ENCODE results near the gene RNU6-8. TPM values are rescaled to one million over a fixed set of nuclear protein-coding genes. Genes with fewer than 3 reads are reported as not detected.

The RNU6-8 gene
- total RNA-seq, 1 donor, result not detected

- Histone ChIP-seq H3K4me3 (ENCODE audit: insufficient read depth, low read length) (no peak overlapping the region), H3K27ac (ENCODE audit: low read depth, low read length) (no peak overlapping the region), H3K9me3 (ENCODE audit: low read depth, low read length) (no peaks in the 10 kb centered on the region), H2AFZ (ENCODE audit: low read length) (no peak overlapping the region), H3K79me2 (ENCODE audit: insufficient read depth, low read length) (no peaks in the 10 kb centered on the region), H3K36me3 (ENCODE audit: insufficient read depth, low read length) (no peaks in the 10 kb centered on the region), H3K27me3 (ENCODE audit: insufficient read depth, low read length) (peaks cover 2% of the 10 kb centered on the region), H3K4me2 (ENCODE audit: insufficient read depth, low read length) (no peak overlapping the region), H3K4me1 (ENCODE audit: insufficient read depth, low read length) (no peaks in the 10 kb centered on the region), H4K20me1 (ENCODE audit: insufficient read depth, low read length) (no peaks in the 10 kb centered on the region)
- no peak for TF ChIP-seq CTCF (IDR thresholded peaks at IDR 0.05; ENCODE audit: extremely low read depth, low read depth, low read length)
- no peak for DNase-seq (ENCODE audit: insufficient read length, low spot score, missing footprints)
Measured at GRCh38 chr14:32249780-32250179, 46.7 kb upstream of the RNU6-8 start.

GRCh38 chr14:32249371-32249770 is 46.3 kb upstream of the RNU6-8 start:
- Histone ChIP-seq H3K4me1 (ENCODE audit: insufficient read depth, low read length) (no peaks in the 10 kb centered on the region), H3K9me3 (ENCODE audit: low read depth, low read length) (no peaks in the 10 kb centered on the region), H4K20me1 (ENCODE audit: insufficient read depth, low read length) (no peaks in the 10 kb centered on the region), H3K4me2 (ENCODE audit: insufficient read depth, low read length) (no peak overlapping the region), H3K4me3 (ENCODE audit: insufficient read depth, low read length) (no peak overlapping the region), H3K27ac (ENCODE audit: low read depth, low read length) (no peak overlapping the region), H2AFZ (ENCODE audit: low read length) (no peak overlapping the region), H3K79me2 (ENCODE audit: insufficient read depth, low read length) (no peaks in the 10 kb centered on the region), H3K36me3 (ENCODE audit: insufficient read depth, low read length) (no peaks in the 10 kb centered on the region), H3K27me3 (ENCODE audit: insufficient read depth, low read length) (peaks cover 2% of the 10 kb centered on the region)
- TF ChIP-seq CTCF (IDR thresholded peaks at IDR 0.05; ENCODE audit: extremely low read depth, low read depth, low read length), result no peak
- no peak for DNase-seq (ENCODE audit: insufficient read length, low spot score, missing footprints)

- no peak for TF ChIP-seq CTCF (IDR thresholded peaks at IDR 0.05; ENCODE audit: extremely low read depth, low read depth, low read length)
Measured at GRCh38 chr14:32246751-32247150, 43.7 kb upstream of the RNU6-8 start.

DNA sequence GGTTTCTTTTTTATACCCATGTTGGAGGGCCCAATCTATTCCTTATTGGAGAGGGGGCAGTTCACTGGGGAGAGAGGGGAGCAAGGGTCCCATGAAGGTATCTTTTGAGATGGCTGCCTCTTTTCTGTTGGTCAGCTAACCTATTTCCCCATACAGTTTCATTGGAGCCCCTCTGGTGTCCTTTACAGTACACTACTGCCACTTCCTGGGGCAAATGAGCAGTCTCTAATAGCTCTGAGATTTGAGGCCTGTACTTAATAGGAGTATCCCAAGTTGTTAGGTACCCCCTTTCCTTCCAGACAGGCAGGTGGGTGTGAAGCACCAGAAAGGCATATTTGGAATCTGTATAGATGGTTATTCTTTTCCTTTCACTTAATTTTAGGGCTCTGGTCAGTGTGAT is 41.3 kb upstream of the RNU6-8 start:
- Histone ChIP-seq H3K27ac (ENCODE audit: low read depth, low read length) (no peak overlapping the region), H2AFZ (ENCODE audit: low read length) (no peak overlapping the region), H3K36me3 (ENCODE audit: insufficient read depth, low read length) (no peaks in the 10 kb centered on the region), H3K4me2 (ENCODE audit: insufficient read depth, low read length) (no peak overlapping the region), H3K79me2 (ENCODE audit: insufficient read depth, low read length) (no peaks in the 10 kb centered on the region), H3K4me1 (ENCODE audit: insufficient read depth, low read length) (no peaks in the 10 kb centered on the region), H3K27me3 (ENCODE audit: insufficient read depth, low read length) (peaks cover 5% of the 10 kb centered on the region), H3K4me3 (ENCODE audit: insufficient read depth, low read length) (no peak overlapping the region), H4K20me1 (ENCODE audit: insufficient read depth, low read length) (no peaks in the 10 kb centered on the region), H3K9me3 (ENCODE audit: low read depth, low read length) (no peaks in the 10 kb centered on the region)
- TF ChIP-seq CTCF (IDR thresholded peaks at IDR 0.05; ENCODE audit: extremely low read depth, low read depth, low read length), result peak; percentile 46
- no peak for DNase-seq (ENCODE audit: insufficient read length, low spot score, missing footprints)

More at GRCh38 chr14:32246751-32247150, 43.7 kb upstream of the RNU6-8 start:
- no peak overlapping the region for H3K4me2 ChIP-seq (ENCODE audit: insufficient read depth, low read length)
- H3K79me2 ChIP-seq (ENCODE audit: insufficient read depth, low read length), result no peaks in the 10 kb centered on the region
- H3K36me3 ChIP-seq (ENCODE audit: insufficient read depth, low read length), result no peaks in the 10 kb centered on the region
- no peaks in the 10 kb centered on the region for H3K4me1 ChIP-seq (ENCODE audit: insufficient read depth, low read length)
- H3K27ac ChIP-seq (ENCODE audit: low read depth, low read length), result no peak overlapping the region
- no peaks in the 10 kb centered on the region for H4K20me1 ChIP-seq (ENCODE audit: insufficient read depth, low read length)
- no peak for DNase-seq (ENCODE audit: insufficient read length, low spot score, missing footprints)
- no peak overlapping the region for H3K4me3 ChIP-seq (ENCODE audit: insufficient read depth, low read length)
- H3K27me3 ChIP-seq (ENCODE audit: insufficient read depth, low read length), result peaks cover 5% of the 10 kb centered on the region
- H2AFZ ChIP-seq (ENCODE audit: low read length), result no peak overlapping the region
- no peaks in the 10 kb centered on the region for H3K9me3 ChIP-seq (ENCODE audit: low read depth, low read length)
